ENCODE results near the gene GATA1. TPM values are rescaled to one million over a fixed set of nuclear protein-coding genes. Genes with fewer than 3 reads are reported as not detected.

The GATA1 gene
- total RNA-seq, 2 experiments from 2014 or later = not detected

GRCh38 chrX:48747415-48748016 is 38.9 kb upstream of the GATA1 start:
- H3K9me3 Mint-ChIP-seq = no peaks in the 10 kb centered on the region
- intact Hi-C loops (cut with DNase I, micrococcal nuclease) = no loop called here
- DNase-seq = no peak
- H3K4me1 Mint-ChIP-seq (ENCODE audit: low read depth) = no peaks in the 10 kb centered on the region
- POLR2A ChIA-PET = interaction anchor here (2.1 kb wide), 1 partner anchor 11 kb away, joined by 6 read pairs; no protein-coding TSS in a partner anchor
- no peak for ATAC-seq (ENCODE audit: poor library complexity)
- H3K36me3 ChIP-seq (ENCODE audit: insufficient read depth, low read length) = no peaks in the 10 kb centered on the region
- no peak overlapping the region for H3K27ac Mint-ChIP-seq
- H3K36me3 Mint-ChIP-seq (ENCODE audit: low read depth) = no peaks in the 10 kb centered on the region
- no peak overlapping the region for H3K4me3 Mint-ChIP-seq
- no peaks in the 10 kb centered on the region for H3K9me3 ChIP-seq (ENCODE audit: control insufficient read depth in 1 of 2, insufficient read depth in 1 of 2, low read length in 2 of 2)
- H3K4me1 ChIP-seq (ENCODE audit: insufficient read depth, low read length) = no peaks in the 10 kb centered on the region
- H3K4me3 ChIP-seq (ENCODE audit: low read length) = no peak overlapping the region
- no peak overlapping the region for H3K27ac ChIP-seq (ENCODE audit: low read depth in 1 of 2, low read length in 2 of 2)
- CTCF ChIA-PET = interaction anchor here (0.6 kb wide), 1 partner anchor 9 kb away, joined by 3 read pairs; no protein-coding TSS in a partner anchor
- TF ChIP-seq CTCF (IDR thresholded peaks at IDR 0.05) = no peak
- H3K27me3 ChIP-seq (ENCODE audit: control insufficient read depth in 1 of 2, insufficient read depth in 2 of 2, low read length in 2 of 2) = no peaks in the 10 kb centered on the region
- no peaks in the 10 kb centered on the region for H3K27me3 Mint-ChIP-seq

- intact Hi-C loops (cut with DNase I, micrococcal nuclease) = no loop called here
- H3K4me3 Mint-ChIP-seq = no peak overlapping the region
- H3K4me3 ChIP-seq (ENCODE audit: low read length) = no peak overlapping the region
- H3K36me3 ChIP-seq (ENCODE audit: insufficient read depth, low read length) = no peaks in the 10 kb centered on the region
- no peaks in the 10 kb centered on the region for H3K9me3 ChIP-seq (ENCODE audit: control insufficient read depth in 1 of 2, insufficient read depth in 1 of 2, low read length in 2 of 2)
- ChIA-PET CTCF (no interaction called here), POLR2A (no interaction called here)
- no peaks in the 10 kb centered on the region for H3K36me3 Mint-ChIP-seq (ENCODE audit: low read depth)
- no peaks in the 10 kb centered on the region for H3K9me3 Mint-ChIP-seq
- no peak for TF ChIP-seq CTCF (IDR thresholded peaks at IDR 0.05)
- no peaks in the 10 kb centered on the region for H3K4me1 Mint-ChIP-seq (ENCODE audit: low read depth)
- no peaks in the 10 kb centered on the region for H3K4me1 ChIP-seq (ENCODE audit: insufficient read depth, low read length)
- DNase-seq (no peak), ATAC-seq (ENCODE audit: poor library complexity) (no peak)
- H3K27ac ChIP-seq (ENCODE audit: low read depth in 1 of 2, low read length in 2 of 2) = no peak overlapping the region
- no peak overlapping the region for H3K27ac Mint-ChIP-seq
- no peaks in the 10 kb centered on the region for H3K27me3 Mint-ChIP-seq
- H3K27me3 ChIP-seq (ENCODE audit: control insufficient read depth in 1 of 2, insufficient read depth in 2 of 2, low read length in 2 of 2) = no peaks in the 10 kb centered on the region
These were observed 37.2 kb upstream of the GATA1 start for GRCh38 chrX:48749182-48749581.

- intact Hi-C loops (cut with DNase I, micrococcal nuclease) = loop anchor here in 1 of 2 experiments (5.0 kb wide), 1 partner anchor 41 kb away; no protein-coding TSS in a partner anchor
- ATAC-seq (ENCODE audit: poor library complexity) = no peak
These were observed 35.0 kb upstream of the GATA1 start for GRCh38 chrX:48751343-48751742.

More at GRCh38 chrX:48751343-48751742, 35.0 kb upstream of the GATA1 start:
- no peaks in the 10 kb centered on the region for H3K36me3 ChIP-seq (ENCODE audit: insufficient read depth, low read length)
- no peak overlapping the region for H3K27ac Mint-ChIP-seq
- CTCF ChIA-PET = no interaction called here
- TF ChIP-seq CTCF (IDR thresholded peaks at IDR 0.05) = no peak
- H3K27me3 Mint-ChIP-seq = no peaks in the 10 kb centered on the region
- H3K27me3 ChIP-seq (ENCODE audit: control insufficient read depth in 1 of 2, insufficient read depth in 2 of 2, low read length in 2 of 2) = no peaks in the 10 kb centered on the region
- no peak for DNase-seq
- H3K4me1 ChIP-seq (ENCODE audit: insufficient read depth, low read length) = no peaks in the 10 kb centered on the region
- no peaks in the 10 kb centered on the region for H3K4me1 Mint-ChIP-seq (ENCODE audit: low read depth)
- H3K9me3 ChIP-seq (ENCODE audit: control insufficient read depth in 1 of 2, insufficient read depth in 1 of 2, low read length in 2 of 2) = no peaks in the 10 kb centered on the region
- H3K4me3 Mint-ChIP-seq = no peak overlapping the region
- no peak overlapping the region for H3K27ac ChIP-seq (ENCODE audit: low read depth in 1 of 2, low read length in 2 of 2)
- H3K4me3 ChIP-seq (ENCODE audit: low read length) = no peak overlapping the region
- POLR2A ChIA-PET = interaction anchor here (1.0 kb wide), 1 partner anchor 14 kb away, joined by 4 read pairs; no protein-coding TSS in a partner anchor
- H3K9me3 Mint-ChIP-seq = no peaks in the 10 kb centered on the region
- no peaks in the 10 kb centered on the region for H3K36me3 Mint-ChIP-seq (ENCODE audit: low read depth)
